DND-41 (cell line): ENCODE results near the gene BRIP1.

ENCODE experiments used
- EZH2 ChIP-seq: IDR thresholded peaks from 3 replicates; pipeline ENCODE4 v1.6.1; 2012; ENCODE audit warnings: borderline replicate concordance, low read depth, mild to moderate bottlenecking, moderate library complexity, low read length, inconsistent platforms; ENCODE audit not compliant: severe bottlenecking
- TF ChIP-seq, protein P1 (sequence below): IDR thresholded peaks from 2 replicates; pipeline ENCODE4 v1.5.1; 2012; ENCODE audit warnings: borderline replicate concordance, low read length, moderate library complexity, mild to moderate bottlenecking; ENCODE audit not compliant: poor library complexity, severe bottlenecking; ENCODE audit errors: extremely low read depth

DNA sequence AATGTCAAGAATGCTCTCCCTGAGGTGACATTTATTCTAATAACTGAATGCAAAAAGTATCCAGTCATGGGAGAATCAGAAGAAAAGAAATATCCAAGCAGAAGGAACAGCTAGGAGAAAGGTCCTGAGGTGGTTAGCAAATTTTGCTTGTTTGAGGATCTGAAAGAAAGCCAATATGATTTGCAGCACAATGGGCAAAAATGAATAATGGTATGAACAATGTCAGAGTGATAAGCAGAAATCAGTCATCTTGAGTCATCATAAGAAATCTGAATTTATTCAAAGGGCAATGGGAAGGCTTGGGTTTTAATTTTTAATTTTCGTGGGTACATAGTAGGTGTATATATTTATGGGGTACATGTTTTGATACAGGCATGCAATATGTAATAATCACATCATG, 68.5 kb downstream of the BRIP1 start:
- TF ChIP-seq, protein P1, sequence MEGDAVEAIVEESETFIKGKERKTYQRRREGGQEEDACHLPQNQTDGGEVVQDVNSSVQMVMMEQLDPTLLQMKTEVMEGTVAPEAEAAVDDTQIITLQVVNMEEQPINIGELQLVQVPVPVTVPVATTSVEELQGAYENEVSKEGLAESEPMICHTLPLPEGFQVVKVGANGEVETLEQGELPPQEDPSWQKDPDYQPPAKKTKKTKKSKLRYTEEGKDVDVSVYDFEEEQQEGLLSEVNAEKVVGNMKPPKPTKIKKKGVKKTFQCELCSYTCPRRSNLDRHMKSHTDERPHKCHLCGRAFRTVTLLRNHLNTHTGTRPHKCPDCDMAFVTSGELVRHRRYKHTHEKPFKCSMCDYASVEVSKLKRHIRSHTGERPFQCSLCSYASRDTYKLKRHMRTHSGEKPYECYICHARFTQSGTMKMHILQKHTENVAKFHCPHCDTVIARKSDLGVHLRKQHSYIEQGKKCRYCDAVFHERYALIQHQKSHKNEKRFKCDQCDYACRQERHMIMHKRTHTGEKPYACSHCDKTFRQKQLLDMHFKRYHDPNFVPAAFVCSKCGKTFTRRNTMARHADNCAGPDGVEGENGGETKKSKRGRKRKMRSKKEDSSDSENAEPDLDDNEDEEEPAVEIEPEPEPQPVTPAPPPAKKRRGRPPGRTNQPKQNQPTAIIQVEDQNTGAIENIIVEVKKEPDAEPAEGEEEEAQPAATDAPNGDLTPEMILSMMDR: no peak
- no peak for TF ChIP-seq EZH2
